Activated naive CD4-positive, alpha-beta T cell treated with anti-CD3 and anti-CD28 coated beads, Interleukin-2, amount 10 ng/mL, durations not matched to agents 7 days and 5 days (primary cell): ENCODE measurements around the gene NECAB3.

ENCODE experiments used
- CTCF ChIA-PET: fragments of 350-600 bp; sonication (Branson Sonifier 250); formaldehyde crosslinking; loops from one replicate; lab custom pipeline; 2021; ENCODE audit warnings: antibody characterized with exemption; lab: Charles Lee
- DNase-seq: peaks from one replicate; pipeline ENCODE4 v3.0.0-alpha.2; 2020
- H3K27ac Mint-ChIP-seq: one replicate; pipeline ENCODE4 v1.8.0; 2021; ENCODE audit warnings: mild to moderate bottlenecking, moderate library complexity, mixed read lengths
- H3K27me3 Mint-ChIP-seq: one replicate; pipeline ENCODE4 v1.8.0; 2021; ENCODE audit warnings: mild to moderate bottlenecking, mixed read lengths
- H3K36me3 Mint-ChIP-seq: one replicate; pipeline ENCODE4 v1.8.0; 2021; ENCODE audit warnings: mixed read lengths
- H3K4me1 Mint-ChIP-seq: one replicate; pipeline ENCODE4 v1.8.0; 2021; ENCODE audit warnings: mixed read lengths
- H3K4me3 Mint-ChIP-seq: one replicate; pipeline ENCODE4 v1.8.0; 2021; ENCODE audit warnings: mild to moderate bottlenecking, moderate library complexity, mixed read lengths
- H3K9me3 Mint-ChIP-seq: one replicate; pipeline ENCODE4 v1.8.0; 2021; ENCODE audit warnings: mixed read lengths

Gene NECAB3

GRCh38 chr20:33677991-33678702 is 3.9 kb upstream of the NECAB3 start:
- Mint-ChIP-seq H3K4me3 (peak overlapping the region; percentile 47), H3K9me3 (no peaks in the 10 kb centered on the region), H3K27me3 (no peaks in the 10 kb centered on the region), H3K27ac (peak overlapping the region; percentile 95), H3K36me3 (peaks cover 67% of the 10 kb centered on the region), H3K4me1 (peaks cover 88% of the 10 kb centered on the region)
- no peak for DNase-seq
- CTCF ChIA-PET: interaction anchor here (1.3 to 5.2 kb wide), 2 partner anchors 10 to 12 kb away, joined by 4 to 43 read pairs; partner anchors contain the start of gene ACTL10

GRCh38 chr20:33676652-33677645 is 2.7 kb upstream of the NECAB3 start:
- Mint-ChIP-seq H3K27me3 (no peaks in the 10 kb centered on the region), H3K36me3 (peaks cover 65% of the 10 kb centered on the region), H3K4me1 (peaks cover 88% of the 10 kb centered on the region), H3K4me3 (no peak overlapping the region), H3K9me3 (no peaks in the 10 kb centered on the region), H3K27ac (peak overlapping the region; percentile 95)
- CTCF ChIA-PET: interaction anchor here (5.2 kb wide), 1 partner anchor 9 kb away, joined by 43 read pairs; the partner anchor contains the start of gene ACTL10
- DNase-seq: no peak

GRCh38 chr20:33676121-33676520 is 1.9 kb upstream of the NECAB3 start:
- Mint-ChIP-seq H3K4me3 (peak overlapping the region; percentile 28), H3K36me3 (peaks cover 63% of the 10 kb centered on the region), H3K4me1 (peaks cover 84% of the 10 kb centered on the region), H3K27ac (peak overlapping the region; percentile 78), H3K9me3 (no peaks in the 10 kb centered on the region), H3K27me3 (no peaks in the 10 kb centered on the region)
- CTCF ChIA-PET: no interaction called here
- no peak for DNase-seq

- CTCF ChIA-PET: interaction anchor here (0.7 kb wide), 1 partner anchor 12 kb away, joined by 3 read pairs; no protein-coding TSS in a partner anchor
- DNase-seq: no peak
- Mint-ChIP-seq H3K27me3 (no peaks in the 10 kb centered on the region), H3K27ac (peak overlapping the region; percentile 78), H3K36me3 (peaks cover 60% of the 10 kb centered on the region), H3K9me3 (no peaks in the 10 kb centered on the region), H3K4me1 (peaks cover 77% of the 10 kb centered on the region), H3K4me3 (peak overlapping the region; percentile 70)
These were observed 1.1 kb upstream of the NECAB3 start for GRCh38 chr20:33675136-33675959.

- CTCF ChIA-PET: interaction anchor here (0.8 to 1.2 kb wide), 2 partner anchors 10 to 12 kb away, joined by 3 read pairs; no protein-coding TSS in a partner anchor
- peaks cover 64% of the 10 kb centered on the region for H3K36me3 Mint-ChIP-seq
- no peaks in the 10 kb centered on the region for H3K9me3 Mint-ChIP-seq
- peaks cover 72% of the 10 kb centered on the region for H3K4me1 Mint-ChIP-seq
- DNase-seq: no peak
- H3K27me3 Mint-ChIP-seq: no peaks in the 10 kb centered on the region
- H3K27ac Mint-ChIP-seq: peak overlapping the region; percentile 88
- H3K4me3 Mint-ChIP-seq: peak overlapping the region; percentile 90
These were observed 576 bp downstream of the NECAB3 start for GRCh38 chr20:33673410-33674293.

GRCh38 chr20:33673114-33673409 is 1.2 kb downstream of the NECAB3 start:
- H3K36me3 Mint-ChIP-seq: peaks cover 64% of the 10 kb centered on the region

GRCh38 chr20:33672426-33673113 is 1.7 kb downstream of the NECAB3 start:
- H3K27me3 Mint-ChIP-seq: no peaks in the 10 kb centered on the region
- DNase-seq: no peak
- H3K9me3 Mint-ChIP-seq: no peaks in the 10 kb centered on the region
- H3K36me3 Mint-ChIP-seq: peaks cover 59% of the 10 kb centered on the region
- peak overlapping the region; percentile 56 for H3K27ac Mint-ChIP-seq
- peaks cover 68% of the 10 kb centered on the region for H3K4me1 Mint-ChIP-seq
- CTCF ChIA-PET: interaction anchor here (0.7 to 1.2 kb wide), 2 partner anchors 13 to 48 kb away, joined by 3 read pairs; no protein-coding TSS in a partner anchor
- H3K4me3 Mint-ChIP-seq: peak overlapping the region; percentile 90

More at GRCh38 chr20:33673114-33673409, 1.2 kb downstream of the NECAB3 start:
- no peak for DNase-seq
- Mint-ChIP-seq H3K4me3 (peak overlapping the region; percentile 90), H3K27me3 (no peaks in the 10 kb centered on the region), H3K4me1 (peaks cover 72% of the 10 kb centered on the region), H3K9me3 (no peaks in the 10 kb centered on the region), H3K27ac (peak overlapping the region; percentile 56)
- CTCF ChIA-PET: interaction anchor here (0.8 to 1.2 kb wide), 2 partner anchors 9 to 12 kb away, joined by 3 read pairs; no protein-coding TSS in a partner anchor

GRCh38 chr20:33671573-33672288 is 2.5 kb downstream of the NECAB3 start:
- Mint-ChIP-seq H3K27ac (no peak overlapping the region), H3K4me3 (no peak overlapping the region), H3K27me3 (no peaks in the 10 kb centered on the region), H3K36me3 (peaks cover 54% of the 10 kb centered on the region), H3K4me1 (peaks cover 66% of the 10 kb centered on the region), H3K9me3 (no peaks in the 10 kb centered on the region)
- CTCF ChIA-PET: interaction anchor here (0.7 to 1.0 kb wide), 3 partner anchors 9 to 214 kb away, joined by 3 read pairs; no protein-coding TSS in a partner anchor
- DNase-seq: no peak

GRCh38 chr20:33670715-33671499 is 3.3 kb downstream of the NECAB3 start:
- peaks cover 48% of the 10 kb centered on the region for H3K36me3 Mint-ChIP-seq
- no peak overlapping the region for H3K27ac Mint-ChIP-seq
- H3K9me3 Mint-ChIP-seq: no peaks in the 10 kb centered on the region
- CTCF ChIA-PET: interaction anchor here (0.8 to 1.0 kb wide), 2 partner anchors 10 to 214 kb away, joined by 3 read pairs; no protein-coding TSS in a partner anchor
- DNase-seq: no peak
- H3K27me3 Mint-ChIP-seq: no peaks in the 10 kb centered on the region
- H3K4me3 Mint-ChIP-seq: no peak overlapping the region
- H3K4me1 Mint-ChIP-seq: peaks cover 67% of the 10 kb centered on the region

- H3K36me3 Mint-ChIP-seq: peaks cover 41% of the 10 kb centered on the region
- H3K4me3 Mint-ChIP-seq: no peak overlapping the region
- peaks cover 66% of the 10 kb centered on the region for H3K4me1 Mint-ChIP-seq
- H3K27me3 Mint-ChIP-seq: no peaks in the 10 kb centered on the region
- no peak for DNase-seq
- H3K9me3 Mint-ChIP-seq: no peaks in the 10 kb centered on the region
- H3K27ac Mint-ChIP-seq: peak overlapping the region; percentile 34
- CTCF ChIA-PET: interaction anchor here (4.7 kb wide), 1 partner anchor 10 kb away, joined by 43 read pairs; no protein-coding TSS in a partner anchor
These were observed 4.2 kb downstream of the NECAB3 start for GRCh38 chr20:33669873-33670640.
